Subcutaneous abdominal adipose tissue (tissue), 5 donors: ENCODE data around the gene DDR2.

Experiments
- H3K27ac ChIP-seq: one replicate; pipeline ENCODE4 v1.7.0; 2013; ENCODE audit warnings: low read depth, mild to moderate bottlenecking, inconsistent platforms, low read length, moderate library complexity
- H3K27me3 ChIP-seq, 5 donors: one replicate each; pipeline ENCODE4 v1.7.0; 2013; ENCODE audit warnings: low read length in 5 of 5, inconsistent platforms in 1 of 5; ENCODE audit not compliant: control insufficient read depth in 5 of 5, insufficient read depth in 4 of 5
- H3K36me3 ChIP-seq, 5 donors: one replicate each; pipeline ENCODE4 v1.7.0; 2013; ENCODE audit warnings: low read length in 5 of 5; ENCODE audit not compliant: control insufficient read depth in 5 of 5, insufficient read depth in 5 of 5
- H3K4me1 ChIP-seq, 5 donors: one replicate each; pipeline ENCODE4 v1.7.0; 2013; ENCODE audit warnings: low read length in 5 of 5, mild to moderate bottlenecking in 3 of 5, moderate library complexity in 1 of 5; ENCODE audit not compliant: control insufficient read depth in 5 of 5, insufficient read depth in 5 of 5
- H3K4me3 ChIP-seq, 5 donors: one replicate each; pipeline ENCODE4 v1.7.0; 2013; ENCODE audit warnings: low read length in 5 of 5, low read depth in 1 of 5
- H3K9ac ChIP-seq, 5 donors: one replicate each; pipeline ENCODE4 v1.7.0; 2013; ENCODE audit warnings: low read length in 5 of 5, mild to moderate bottlenecking in 4 of 5, moderate library complexity in 3 of 5
- H3K9me3 ChIP-seq, 5 donors: one replicate each; pipeline ENCODE4 v1.7.0; 2013; ENCODE audit warnings: low read length in 5 of 5; ENCODE audit not compliant: control insufficient read depth in 5 of 5
- donor health status: healthy.
- donor health status: healthy.
- donor health status: healthy.
- donor health status: healthy.
- donor health status: healthy.

The DDR2 gene

DNA sequence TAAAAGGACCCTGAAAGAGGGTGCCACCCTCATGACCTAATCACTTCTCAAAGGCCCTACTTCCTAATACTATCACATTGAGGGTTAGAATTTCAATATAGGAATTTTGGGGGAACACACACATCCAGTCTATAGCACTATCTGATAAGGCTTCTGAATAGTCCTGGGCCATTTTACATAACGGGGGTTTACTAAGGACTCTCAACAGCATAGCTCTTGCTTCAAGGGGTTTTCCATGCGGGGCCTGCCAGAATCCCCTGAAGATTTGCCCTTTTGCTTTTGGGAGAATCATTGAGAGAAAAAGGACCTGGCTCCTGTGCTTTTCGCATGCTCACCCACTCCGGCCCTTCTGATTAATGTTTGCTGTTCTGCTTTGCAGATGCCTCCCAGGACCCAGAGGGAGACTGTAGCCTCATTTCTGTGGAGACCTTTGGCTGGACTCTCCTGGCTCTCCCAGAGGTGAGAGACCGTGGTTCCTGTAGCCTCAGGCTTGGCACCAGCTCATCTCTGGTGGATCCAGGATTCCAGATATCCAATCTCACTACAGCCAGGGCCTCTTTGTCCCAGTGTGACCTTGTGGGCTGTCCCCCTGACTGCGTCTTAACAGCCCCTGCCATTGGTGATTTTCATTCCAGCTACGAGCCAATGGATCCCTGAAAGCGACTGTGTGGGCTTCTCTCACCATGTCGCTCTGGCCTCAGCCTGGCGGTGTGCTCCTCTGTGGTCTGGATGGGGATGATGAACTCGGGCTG, 72.6 kb downstream of the DDR2 start:
- no peaks in the 10 kb centered on the region for H3K9me3 ChIP-seq
- no peaks in the 10 kb centered on the region for H3K27me3 ChIP-seq
- H3K36me3 ChIP-seq: peaks cover 0 to 15% (median 0%) of the 10 kb centered on the region in 5 donors
- H3K27ac ChIP-seq: peak overlapping the region; percentile 79
- H3K9ac ChIP-seq: peak overlapping the region in 4 of 5 donors; percentile 13 to 56 (median 30)
- peaks cover 8 to 56% (median 53%) of the 10 kb centered on the region in 5 donors for H3K4me1 ChIP-seq
- H3K4me3 ChIP-seq: no peak overlapping the region

DNA sequence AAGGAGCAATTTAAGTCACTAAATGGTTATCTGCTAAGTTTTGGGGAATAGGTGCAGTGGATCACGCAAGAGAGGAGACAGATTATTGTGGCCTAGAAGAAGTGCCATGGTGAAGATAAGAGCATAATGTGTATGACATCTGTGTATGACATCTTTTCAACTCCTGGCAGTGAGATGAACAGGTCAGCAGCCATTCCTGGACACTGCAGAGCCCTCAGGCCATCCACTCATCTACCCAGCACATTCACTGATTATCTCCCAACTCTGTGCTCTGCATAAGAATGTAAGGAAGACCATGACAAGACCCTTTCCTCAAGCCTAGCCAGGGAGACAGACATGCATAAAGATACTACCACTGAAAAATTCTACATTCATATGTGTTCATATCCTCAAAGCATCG, 73.7 kb downstream of the DDR2 start:
- Histone ChIP-seq H3K9ac (peak overlapping the region in 1 of 5 donors; percentile 56), H3K4me1 (peaks cover 8 to 68% (median 61%) of the 10 kb centered on the region in 5 donors), H3K27me3 (no peaks in the 10 kb centered on the region), H3K36me3 (peaks cover 0 to 9% (median 0%) of the 10 kb centered on the region in 5 donors), H3K27ac (peak overlapping the region; percentile 79), H3K9me3 (no peaks in the 10 kb centered on the region), H3K4me3 (no peak overlapping the region)

DNA sequence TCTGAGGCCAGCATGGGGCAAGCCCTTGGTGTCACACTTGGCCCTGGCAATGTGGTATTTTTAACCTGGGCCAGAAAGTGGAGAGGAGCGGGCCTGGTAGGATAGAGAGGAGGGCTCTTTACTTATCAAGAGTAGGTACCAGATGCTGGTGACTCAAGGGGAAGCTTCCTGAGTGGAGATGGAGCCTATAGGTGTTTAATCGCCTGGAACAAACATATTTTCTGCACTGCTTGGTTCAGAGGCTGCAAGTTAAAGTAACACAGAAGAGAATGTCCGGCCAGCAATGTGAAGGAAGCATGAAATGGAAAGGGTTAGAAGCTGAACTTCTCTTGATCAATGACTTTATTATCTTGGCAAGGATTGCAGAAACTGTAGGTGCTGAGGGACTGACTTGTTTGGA, 74.3 kb downstream of the DDR2 start:
- Histone ChIP-seq H3K4me1 (peaks cover 8 to 73% (median 65%) of the 10 kb centered on the region in 5 donors), H3K4me3 (no peak overlapping the region), H3K36me3 (peaks cover 0 to 9% (median 0%) of the 10 kb centered on the region in 5 donors), H3K9ac (no peak overlapping the region), H3K27ac (no peak overlapping the region), H3K9me3 (no peaks in the 10 kb centered on the region), H3K27me3 (no peaks in the 10 kb centered on the region)

DNA sequence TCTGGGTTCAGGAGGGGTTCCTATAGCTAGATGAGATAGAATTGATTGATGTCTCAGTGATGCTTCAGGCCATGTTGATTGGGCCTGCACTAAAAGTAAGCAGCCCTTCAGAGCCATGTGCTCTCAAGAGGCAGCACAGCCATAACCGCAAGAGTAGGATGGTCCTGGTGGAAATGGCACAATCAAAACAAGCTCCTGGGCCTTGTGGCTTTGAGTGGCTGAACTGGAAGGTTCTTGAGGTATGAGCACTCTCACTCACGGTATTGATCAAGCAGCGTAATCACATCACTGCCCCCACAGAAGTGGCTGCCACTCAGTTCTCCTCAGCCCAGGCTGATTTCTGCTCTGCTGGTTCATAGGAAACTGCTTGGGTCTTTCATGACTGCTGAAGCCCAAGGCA, 76.0 kb downstream of the DDR2 start:
- Histone ChIP-seq H3K27ac (peak overlapping the region; percentile 94), H3K36me3 (peaks cover 0 to 9% (median 0%) of the 10 kb centered on the region in 5 donors), H3K4me3 (no peak overlapping the region), H3K9me3 (no peaks in the 10 kb centered on the region), H3K4me1 (peaks cover 8 to 62% (median 57%) of the 10 kb centered on the region in 5 donors), H3K9ac (no peak overlapping the region), H3K27me3 (no peaks in the 10 kb centered on the region)

DNA sequence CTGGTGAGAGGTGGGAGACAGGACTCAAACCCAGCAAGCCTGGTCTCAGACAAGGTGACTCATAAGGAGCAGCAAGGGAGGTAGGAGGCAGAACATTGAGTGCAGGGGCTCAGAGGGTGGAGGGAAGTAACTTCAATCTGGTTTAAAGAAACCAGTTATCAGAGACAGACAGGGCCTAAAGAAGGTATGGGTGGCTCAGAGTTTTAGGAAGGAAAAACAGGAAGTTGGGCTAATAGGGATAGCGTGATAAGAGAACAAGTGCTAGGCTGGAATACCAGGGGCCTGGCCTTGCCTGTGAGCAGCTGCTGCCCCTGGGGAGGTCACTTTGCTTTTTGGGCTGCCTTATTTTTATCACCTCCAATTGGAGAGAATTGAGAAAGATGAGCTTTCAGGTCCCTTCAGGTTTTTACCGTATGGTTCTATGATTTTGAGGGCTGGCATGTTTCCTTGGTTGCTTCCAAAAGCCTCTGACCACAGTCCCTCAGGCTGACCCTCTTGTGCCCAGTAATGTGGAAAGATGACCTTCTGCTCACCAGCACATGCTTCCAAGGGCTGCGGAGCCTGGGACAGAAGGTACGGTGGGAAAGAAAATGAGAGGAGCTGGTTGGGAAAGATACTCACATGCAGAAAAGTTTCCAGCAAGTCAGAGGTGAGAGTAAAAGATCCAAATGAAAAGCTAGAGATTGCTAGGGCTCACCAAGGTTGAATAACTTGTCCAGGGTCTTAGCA, 77.0 kb downstream of the DDR2 start:
- H3K27me3 ChIP-seq: no peaks in the 10 kb centered on the region
- H3K36me3 ChIP-seq: peaks cover 0 to 9% (median 0%) of the 10 kb centered on the region in 5 donors
- peak overlapping the region in 3 of 5 donors; percentile 21 to 57 (median 48) for H3K9ac ChIP-seq
- H3K9me3 ChIP-seq: no peaks in the 10 kb centered on the region
- peak overlapping the region; percentile 94 for H3K27ac ChIP-seq
- H3K4me1 ChIP-seq: peaks cover 0 to 52% (median 48%) of the 10 kb centered on the region in 5 donors
- no peak overlapping the region for H3K4me3 ChIP-seq

- Histone ChIP-seq H3K4me1 (peaks cover 0 to 47% (median 42%) of the 10 kb centered on the region in 5 donors), H3K4me3 (no peak overlapping the region), H3K9ac (peak overlapping the region in 3 of 5 donors; percentile 21 to 57 (median 48)), H3K27me3 (no peaks in the 10 kb centered on the region), H3K9me3 (no peaks in the 10 kb centered on the region), H3K27ac (peak overlapping the region; percentile 94), H3K36me3 (peaks cover 0 to 9% (median 0%) of the 10 kb centered on the region in 5 donors)
Measured at GRCh38 chr1:162709870-162710269, 77.6 kb downstream of the DDR2 start.

DNA sequence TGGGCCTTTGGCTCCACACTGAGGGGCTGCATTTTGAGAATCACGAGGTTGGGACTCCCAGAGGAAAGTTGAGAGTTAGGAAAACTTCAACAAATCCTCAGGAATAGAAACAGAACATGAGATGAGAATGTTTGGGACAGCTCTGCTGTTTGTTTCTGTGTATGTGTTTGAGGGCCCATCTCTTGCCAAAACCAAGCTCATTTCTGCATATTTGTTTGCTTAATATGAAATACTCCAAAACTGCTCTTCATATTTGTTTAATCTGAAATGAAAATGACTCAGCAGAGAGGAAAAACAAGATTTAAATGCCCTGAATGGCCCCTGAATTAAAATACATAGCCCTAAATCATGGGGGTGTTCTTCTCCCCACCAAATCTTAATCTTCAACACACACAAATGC, 78.1 kb downstream of the DDR2 start:
- Histone ChIP-seq H3K4me3 (no peak overlapping the region), H3K27me3 (no peaks in the 10 kb centered on the region), H3K4me1 (peaks cover 0 to 42% (median 38%) of the 10 kb centered on the region in 5 donors), H3K9me3 (no peaks in the 10 kb centered on the region), H3K36me3 (peaks cover 0 to 9% (median 0%) of the 10 kb centered on the region in 5 donors), H3K27ac (peak overlapping the region; percentile 94), H3K9ac (peak overlapping the region in 2 of 5 donors; percentile 38 to 60)

DNA sequence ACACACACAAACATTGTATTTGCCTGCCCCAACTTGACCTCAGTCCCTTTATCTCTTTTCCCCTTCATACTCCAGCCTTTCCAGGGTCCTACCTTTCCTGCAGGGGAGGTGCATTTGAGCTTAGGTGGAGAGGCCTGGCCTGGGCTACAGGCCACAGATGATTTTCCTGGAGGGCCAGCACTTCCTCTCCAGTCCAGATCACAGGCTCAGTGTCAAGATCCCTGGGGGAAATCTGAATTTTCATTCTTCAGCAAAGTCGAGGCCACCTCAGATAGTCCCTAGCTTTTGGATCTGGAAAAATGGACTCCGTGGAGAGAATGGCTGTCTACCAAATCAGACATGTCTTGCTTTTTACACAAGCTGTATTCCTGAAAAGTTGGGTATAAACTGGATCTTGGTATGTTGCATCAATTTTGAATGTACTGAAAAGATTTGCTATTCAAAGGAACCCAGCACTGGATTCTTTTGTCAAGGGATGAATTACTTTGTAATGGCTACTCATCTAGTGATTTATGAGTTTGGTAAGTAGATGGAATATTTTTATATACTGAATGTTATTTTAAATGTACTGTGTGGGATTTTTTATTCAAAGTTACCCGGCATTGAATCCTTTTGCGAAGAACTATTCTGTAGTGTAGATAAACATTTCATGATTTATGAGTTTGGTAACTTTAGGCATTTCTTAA, 78.7 kb downstream of the DDR2 start:
- Histone ChIP-seq H3K27me3 (no peaks in the 10 kb centered on the region), H3K9ac (peak overlapping the region in 3 of 5 donors; percentile 11 to 60 (median 38)), H3K36me3 (peaks cover 0 to 7% (median 0%) of the 10 kb centered on the region in 5 donors), H3K4me3 (no peak overlapping the region), H3K27ac (peak overlapping the region; percentile 94), H3K4me1 (peaks cover 0 to 38% (median 32%) of the 10 kb centered on the region in 5 donors), H3K9me3 (no peaks in the 10 kb centered on the region)

DNA sequence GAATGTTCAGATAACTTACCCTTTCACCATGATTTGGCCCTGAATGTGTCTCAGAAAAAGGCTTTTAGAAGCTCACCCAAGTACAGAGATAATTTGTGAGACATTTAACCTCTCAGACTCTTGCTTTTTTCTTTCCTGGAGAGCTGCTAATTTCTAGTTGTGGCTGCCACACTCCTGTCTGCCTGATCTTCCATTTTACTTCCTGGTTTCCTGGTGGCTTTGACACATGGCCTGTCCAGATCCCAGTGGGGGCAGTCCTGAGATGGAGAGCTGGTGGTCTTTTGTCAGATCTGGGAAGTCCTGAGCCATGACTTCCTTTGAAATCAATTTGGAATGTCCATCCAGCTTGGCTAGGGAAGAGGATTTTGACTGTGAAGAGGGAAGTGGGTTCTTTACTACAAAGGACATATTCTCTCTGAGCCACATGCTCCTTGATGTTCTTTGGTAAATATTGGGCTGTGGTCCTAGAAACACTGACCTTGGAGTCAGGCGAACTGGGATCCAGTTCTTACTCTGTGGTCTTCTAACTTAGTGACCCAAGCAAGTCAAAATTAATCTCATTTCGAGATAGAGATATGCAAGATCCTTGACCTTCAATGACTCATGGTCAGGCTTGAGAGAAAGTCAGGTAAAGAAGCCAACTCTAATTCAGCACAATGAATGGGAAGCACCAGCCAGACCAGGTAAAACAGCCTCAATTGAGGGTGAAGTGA, 80.2 kb downstream of the DDR2 start:
- Histone ChIP-seq H3K27ac (peak overlapping the region; percentile 61), H3K9ac (no peak overlapping the region), H3K4me1 (peaks cover 0 to 34% (median 29%) of the 10 kb centered on the region in 5 donors), H3K36me3 (peaks cover 0 to 2% (median 0%) of the 10 kb centered on the region in 5 donors), H3K9me3 (no peaks in the 10 kb centered on the region), H3K27me3 (no peaks in the 10 kb centered on the region), H3K4me3 (no peak overlapping the region)
